H1 (cell line): Measurements from ENCODE around the gene SCPEP1. TPM values are rescaled to one million over a fixed set of nuclear protein-coding genes. Genes with fewer than 3 reads are reported as not detected.

Experiments
- CTCF ChIA-PET: fragments of 300-600 bp; sonication (Branson Sonifier 250); formaldehyde crosslinking; loops from one replicate; lab custom pipeline; 2021; ENCODE audit not compliant: partially characterized antibody; lab: Charles Lee
- POLR2A ChIA-PET: fragments of 300-600 bp; sonication (Branson Sonifier 250); formaldehyde crosslinking; loops from one replicate; lab custom pipeline; 2021; ENCODE audit warnings: inconsistent platforms; ENCODE audit not compliant: partially characterized antibody; lab: Charles Lee
- DNase-seq, 2 experiments: peaks; one replicate each; pipeline versions ENCODE4 v3.0.0 to v3.0.0-alpha.2; 2010 to 2022; ENCODE audit warnings: low spot score in 2 of 2, low read depth in 1 of 2, mixed read lengths in 1 of 2
- FAIRE-seq: peaks from 2 replicates; lab custom pipeline; 2011; peaks lifted over from hg19 to GRCh38; lab: Jason Lieb, UNC
- H2AFZ ChIP-seq: 2 replicates; pipeline ENCODE4 v1.8.1; 2012; ENCODE audit warnings: low read length, inconsistent platforms
- H2AK5ac ChIP-seq: 2 replicates; pipeline ENCODE4 v1.6.1; 2013; ENCODE audit warnings: low read depth, low read length
- H2BK120ac ChIP-seq: replicated peaks from 2 replicates; pipeline ENCODE3; 2013; ENCODE audit warnings: low read depth, low read length, inconsistent platforms
- H2BK12ac ChIP-seq: 2 replicates; pipeline ENCODE4 v1.6.1; 2013; ENCODE audit warnings: low read depth, low read length
- H2BK15ac ChIP-seq: 2 replicates; pipeline ENCODE4 v1.6.1; 2013; ENCODE audit warnings: low read length
- H2BK20ac ChIP-seq: 2 replicates; pipeline ENCODE4 v1.6.1; 2013; ENCODE audit warnings: low read length
- H2BK5ac ChIP-seq: 2 replicates; pipeline ENCODE4 v1.6.1; 2013; ENCODE audit warnings: low read depth, low read length
- H3K14ac ChIP-seq: 2 replicates; pipeline ENCODE4 v1.6.1; 2013; ENCODE audit warnings: inconsistent platforms; ENCODE audit not compliant: insufficient read length
- H3K18ac ChIP-seq: 2 replicates; pipeline ENCODE4 v1.6.1; 2013; ENCODE audit warnings: low read length; ENCODE audit errors: extremely low read depth
- H3K23ac ChIP-seq: 2 replicates; pipeline ENCODE4 v1.6.1; 2013; ENCODE audit warnings: inconsistent platforms; ENCODE audit not compliant: insufficient read length
- H3K23me2 ChIP-seq: 2 replicates; pipeline ENCODE4 v1.6.1; 2013; ENCODE audit warnings: low read depth, low read length
- H3K27ac ChIP-seq: 2 replicates; pipeline ENCODE4 v1.6.1; 2011; ENCODE audit warnings: low read depth, low read length, inconsistent platforms
- H3K27me3 ChIP-seq, 4 experiments: replicated peaks in 1 of 4; 1 replicate in 1 of 4; 2 replicates in 3 of 4; pipeline versions ENCODE4 v1.6.1 to v1.8.1; 2011 to 2013; ENCODE audit warnings: low read length in 3 of 4, mild to moderate bottlenecking in 3 of 4, inconsistent platforms in 2 of 4, mixed read lengths in 2 of 4, moderate library complexity in 1 of 4; ENCODE audit not compliant: control insufficient read depth in 3 of 4, insufficient read depth in 3 of 4; ENCODE audit errors: extremely low read depth in 1 of 4
- H3K36me3 ChIP-seq, 4 experiments: 2 replicates each; pipeline versions ENCODE4 v1.6.1 to v1.8.1; 2011 to 2013; ENCODE audit warnings: mild to moderate bottlenecking in 4 of 4, low read length in 3 of 4, moderate library complexity in 2 of 4, control low read depth in 1 of 4, inconsistent platforms in 1 of 4; ENCODE audit not compliant: insufficient read depth in 4 of 4, control insufficient read depth in 2 of 4
- H3K4ac ChIP-seq: replicated peaks from 2 replicates; pipeline ENCODE3; 2013; ENCODE audit warnings: low read length, low read depth, mixed read lengths, inconsistent platforms; ENCODE audit not compliant: insufficient read length
- H3K4me1 ChIP-seq, 4 experiments: replicated peaks in 1 of 4; 1 replicate in 1 of 4; 2 replicates in 3 of 4; pipeline versions ENCODE4 v1.6.1 to v1.8.1; 2011 to 2013; ENCODE audit warnings: low read length in 3 of 4, inconsistent platforms in 2 of 4, mixed read lengths in 1 of 4; ENCODE audit not compliant: insufficient read depth in 4 of 4, control insufficient read depth in 3 of 4
- H3K4me2 ChIP-seq, 2 experiments: 2 replicates each; pipeline versions ENCODE4 v1.6.1 to v1.8.1; 2011 to 2013; ENCODE audit warnings: low read depth in 2 of 2, low read length in 2 of 2, control low read depth in 1 of 2, inconsistent platforms in 1 of 2, mild to moderate bottlenecking in 1 of 2; ENCODE audit not compliant: insufficient read depth in 1 of 2
- H3K4me3 ChIP-seq, 4 experiments: fragments of 200-600, 300-600 bp in 1 of 4; sonication (generic), shearing (Covaris generic), sonication (Bioruptor Twin) in 1 of 4; 2 replicates each; pipeline versions ENCODE4 v1.5.1 to v1.8.1; 2011 to 2016; ENCODE audit warnings: low read length in 4 of 4, low read depth in 3 of 4, control low read depth in 2 of 4, inconsistent platforms in 2 of 4, mild to moderate bottlenecking in 2 of 4, mixed read lengths in 1 of 4, moderate library complexity in 1 of 4; ENCODE audit not compliant: insufficient read depth in 2 of 4; ENCODE audit errors: extremely low read depth in 1 of 4
- H3K56ac ChIP-seq: replicated peaks from 2 replicates; pipeline ENCODE3; 2013; ENCODE audit warnings: low read depth, mild to moderate bottlenecking, mixed read lengths, low read length, inconsistent platforms; ENCODE audit not compliant: insufficient read length
- H3K79me1 ChIP-seq: 2 replicates; pipeline ENCODE4 v1.6.1; 2013; ENCODE audit warnings: low read depth, low read length, control low read depth
- H3K79me2 ChIP-seq, 2 experiments: 2 replicates each; pipeline versions ENCODE4 v1.6.1 to v1.8.1; 2012 to 2013; ENCODE audit warnings: low read length in 2 of 2, mild to moderate bottlenecking in 2 of 2, inconsistent platforms in 1 of 2; ENCODE audit not compliant: insufficient read depth in 2 of 2, control insufficient read depth in 1 of 2
- H3K9ac ChIP-seq, 4 experiments: replicated peaks in 1 of 4; 1 replicate in 1 of 4; 2 replicates in 3 of 4; pipeline versions ENCODE4 v1.6.1 to v1.8.1; 2011 to 2013; ENCODE audit warnings: low read depth in 3 of 4, low read length in 3 of 4, control low read depth in 2 of 4, mild to moderate bottlenecking in 2 of 4, moderate library complexity in 2 of 4, inconsistent platforms in 1 of 4; ENCODE audit errors: extremely low read depth in 1 of 4
- H3K9me3 ChIP-seq, 2 experiments: 2 replicates each; pipeline versions ENCODE4 v1.6.1 to v1.8.1; 2012 to 2013; ENCODE audit warnings: mild to moderate bottlenecking in 2 of 2, moderate library complexity in 2 of 2, control low read depth in 1 of 2, inconsistent platforms in 1 of 2, low read depth in 1 of 2, low read length in 1 of 2, mixed read lengths in 1 of 2; ENCODE audit not compliant: insufficient read depth in 2 of 2
- H4K20me1 ChIP-seq, 2 experiments: replicated peaks in 1 of 2; 2 replicates each; pipeline versions ENCODE3 to v1.8.1; 2011 to 2013; ENCODE audit warnings: inconsistent platforms in 2 of 2, low read length in 2 of 2, mild to moderate bottlenecking in 1 of 2; ENCODE audit not compliant: insufficient read depth in 2 of 2, control insufficient read depth in 1 of 2
- H4K5ac ChIP-seq: 2 replicates; pipeline ENCODE4 v1.6.1; 2013; ENCODE audit warnings: low read length, low read depth, mixed read lengths, inconsistent platforms; ENCODE audit not compliant: insufficient read length
- H4K8ac ChIP-seq: 2 replicates; pipeline ENCODE4 v1.8.0; 2013; ENCODE audit warnings: mild to moderate bottlenecking, moderate library complexity, low read length, inconsistent platforms; ENCODE audit not compliant: insufficient read depth; ENCODE audit errors: extremely low read depth
- H4K91ac ChIP-seq: replicated peaks from 2 replicates; pipeline ENCODE3; 2013; ENCODE audit warnings: low read length, mixed read lengths, inconsistent platforms; ENCODE audit not compliant: insufficient read length
- BACH1 ChIP-seq: IDR thresholded peaks from 2 replicates; pipeline ENCODE4 v1.6.1; 2012; ENCODE audit warnings: low read length, improper control_type of control experiment
- KDM4A ChIP-seq: IDR thresholded peaks from one replicate; pipeline ENCODE4 v1.7.1; 2012; ENCODE audit warnings: low read depth, mild to moderate bottlenecking, moderate library complexity, low read length, inconsistent platforms; ENCODE audit not compliant: severe bottlenecking
- KDM5A ChIP-seq: fragments of 200-600 bp; IDR thresholded peaks from 2 replicates; pipeline ENCODE4 v1.7.1; 2012; ENCODE audit warnings: mild to moderate bottlenecking, low read length, inconsistent platforms, mixed read lengths
- RFX5 ChIP-seq: IDR thresholded peaks from 2 replicates; pipeline ENCODE4 v1.6.1; 2011; ENCODE audit warnings: low read depth, low read length, improper control_type of control experiment, borderline replicate concordance
- SRF ChIP-seq: IDR thresholded peaks from 2 replicates; pipeline ENCODE4 v1.6.1; 2011; ENCODE audit warnings: mild to moderate bottlenecking, low read depth, low read length, moderate library complexity
- WGBS, 2 experiments: shearing (Covaris generic) in 1 of 2; methylation state at CpG; one replicate each; pipeline versions ENCODE4 v1.1.6 to v1.1.7; 2013 to 2015; ENCODE audit warnings: low lambda C conversion rate in 2 of 2, mixed read lengths in 2 of 2, inconsistent platforms in 1 of 2, low coverage in 1 of 2, missing lambda C conversion rate in 1 of 2; ENCODE audit not compliant: insufficient replicate concordance in 2 of 2, insufficient coverage in 1 of 2, insufficient read length in 1 of 2; ENCODE audit errors: extremely low coverage in 1 of 2, missing lambda C conversion rate in 1 of 2; 5-methylcytosine and 5-hydroxymethylcytosine counted together
- polyA plus RNA-seq, 7 experiments: library from polyadenylated mRNA; depleted of rRNA in 3 of 7; stranded (reverse) in 5 of 7; unstranded in 2 of 7; fragments of >200 nt in 5 of 7; fragments of 200-250 nt in 2 of 7; gene quantifications; 1 replicate in 5 of 7; 2 replicates in 1 of 7; 4 replicates in 1 of 7; pipeline versions ENCODE4 v1.2.1 to v1.2.3, GENCODE V29; 2011 to 2013; ENCODE audit warnings: missing spikeins in 2 of 7, mixed read lengths in 2 of 7
- total RNA-seq: library from RNA; stranded (reverse); fragmentation: NEBNext Ultra II Directional; extraction: Animal tissue kit (Norgen Biotek cat#: 25700); gene quantifications from 2 replicates; pipeline ENCODE4 v1.2.1, GENCODE V29; 2021

Gene SCPEP1
- total and polyA plus RNA-seq, 2 of the 8 experiments (the other 6 are each of a cell fraction or from before 2014, with no cell fraction given) = 30.7 to 52.6 TPM

DNA sequence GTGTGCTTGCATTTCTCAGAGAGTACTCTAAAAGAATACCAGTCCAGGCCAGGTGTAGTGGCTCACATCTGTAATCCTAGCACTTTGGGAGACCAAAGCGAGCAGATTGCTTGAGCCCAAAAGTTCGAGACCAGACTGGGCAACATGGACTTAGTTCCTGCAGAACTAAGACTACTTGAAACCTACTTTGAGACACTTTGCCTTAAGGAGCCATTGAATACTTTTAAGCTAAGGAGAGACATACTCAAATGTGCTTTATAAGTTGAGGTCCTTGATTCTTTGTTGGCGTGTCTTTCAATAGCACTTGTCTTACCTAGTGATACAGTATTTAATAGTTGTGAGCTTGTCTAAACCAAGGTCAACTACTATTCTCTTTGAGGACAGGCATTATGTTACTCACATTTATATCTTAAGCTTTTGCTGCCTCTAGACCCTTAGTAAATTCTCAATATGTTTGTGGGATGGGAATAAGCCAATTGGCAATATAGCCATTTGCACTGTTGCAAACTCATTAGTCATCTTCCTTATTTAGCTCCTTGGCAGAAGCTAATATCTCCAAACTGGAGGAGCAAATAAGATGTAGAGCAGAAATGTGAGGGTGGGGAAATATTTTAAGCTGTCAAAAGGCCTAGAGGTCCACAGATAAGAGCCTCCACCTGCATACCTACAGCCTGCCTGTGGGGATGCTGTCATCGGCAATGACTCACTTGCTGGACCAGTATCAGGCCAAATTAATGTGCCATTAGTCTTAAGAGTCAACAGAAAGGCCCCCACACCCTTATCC, 16.3 kb downstream of the SCPEP1 start:
- Histone ChIP-seq H4K8ac (no peak overlapping the region), H3K27ac (no peak overlapping the region), H3K79me1 (no peaks in the 10 kb centered on the region), H3K18ac (no peak overlapping the region), H3K36me3 (peaks cover 0 to 33% (median 21%) of the 10 kb centered on the region in 4 experiments; a peak in 7 of 8 replicates), H2BK12ac (no peak overlapping the region), H3K23ac (no peak overlapping the region), H3K23me2 (no peaks in the 10 kb centered on the region), H2BK20ac (no peak overlapping the region), H2BK15ac (no peak overlapping the region), H3K9me3 (no peaks in the 10 kb centered on the region), H3K4ac (no peak overlapping the region), H2BK5ac (no peak overlapping the region), H3K9ac (no peak overlapping the region), H4K5ac (no peak overlapping the region), H4K91ac (no peak overlapping the region), H3K79me2 (no peaks in the 10 kb centered on the region), H3K56ac (no peak overlapping the region), H3K4me2 (no peak overlapping the region), H3K4me1 (no peaks in the 10 kb centered on the region), H2BK120ac (no peak overlapping the region), H3K27me3 (no peaks in the 10 kb centered on the region), H3K4me3 (no peak overlapping the region), H4K20me1 (peaks cover 0 to 2% of the 10 kb centered on the region in 2 experiments), H3K14ac (no peak overlapping the region), H2AFZ (no peak overlapping the region), H2AK5ac (no peak overlapping the region)
- WGBS, 2 experiments = 93% methylated on average over 4 of the region's 4 CpGs; no CpG with 5 or more reads in 1 of the 2 experiments
- no peak for DNase-seq
- CTCF ChIA-PET = interaction anchor here (0.6 to 2.8 kb wide), 4 partner anchors 12 to 116 kb away, joined by 3 to 9 read pairs (median 4); no protein-coding TSS in a partner anchor
- FAIRE-seq = no peak
- TF ChIP-seq KDM4A = no peak
- no peak for TF ChIP-seq RFX5
- TF ChIP-seq BACH1 = no peak
- TF ChIP-seq SRF = no peak
- no peak for TF ChIP-seq KDM5A
- POLR2A ChIA-PET = interaction anchor here (1.1 kb wide), 1 partner anchor 16 kb away, joined by 3 read pairs; no protein-coding TSS in a partner anchor
